Breast epithelium (tissue), 4 donors: Measurements from ENCODE around the gene USP11. TPM values are rescaled to one million over a fixed set of nuclear protein-coding genes. Genes with fewer than 3 reads are reported as not detected.

Experiments used
- DNase-seq, 2 donors: peaks; one replicate each; pipeline ENCODE4 v3.0.0-alpha.2; 2019; ENCODE audit warnings: low spot score in 2 of 2
- H3K27ac ChIP-seq, 2 donors: fragments of 200-600 bp; sonication (generic) in 1 of 2; one replicate each; pipeline ENCODE4 v1.5.1; 2016 to 2019; ENCODE audit warnings: mild to moderate bottlenecking in 1 of 2
- H3K27me3 ChIP-seq, 2 donors: fragments of 200-600 bp; sonication (generic) in 1 of 2; one replicate each; pipeline versions ENCODE4 v1.5.1 to v1.6.0; 2017 to 2019; ENCODE audit warnings: control low read depth in 1 of 2, mild to moderate bottlenecking in 1 of 2
- H3K36me3 ChIP-seq: fragments of 200-600 bp; one replicate; pipeline ENCODE4 v1.5.1; 2019
- H3K4me1 ChIP-seq, 2 donors: fragments of 200-600 bp; sonication (generic); one replicate each; pipeline ENCODE4 v1.5.1; 2016 to 2019; ENCODE audit warnings: control low read depth in 1 of 2
- H3K4me3 ChIP-seq, 3 donors: fragments of 200-600 bp; sonication (generic); 1 replicate in 2 of 3; 2 replicates in 1 of 3; pipeline ENCODE4 v1.5.1; 2016 to 2019; ENCODE audit warnings: mild to moderate bottlenecking in 3 of 3, moderate library complexity in 2 of 3
- H3K9me3 ChIP-seq, 2 donors: fragments of 200-600 bp; sonication (generic) in 1 of 2; one replicate each; pipeline ENCODE4 v1.5.1; 2016 to 2019; ENCODE audit warnings: control low read depth in 1 of 2
- CTCF ChIP-seq, 3 donors: fragments of 450-650 bp; IDR thresholded peaks; one replicate each; pipeline ENCODE4 v1.5.1; 2016 to 2017; ENCODE audit warnings: antibody characterized with exemption in 3 of 3, mild to moderate bottlenecking in 3 of 3, moderate library complexity in 3 of 3
- POLR2A ChIP-seq: fragments of 450-650 bp; IDR thresholded peaks from one replicate; pipeline ENCODE4 v1.6.1; 2016; ENCODE audit warnings: antibody characterized with exemption, mild to moderate bottlenecking, moderate library complexity
- POLR2AphosphoS5 ChIP-seq, 3 donors: sonication (generic); formaldehyde crosslinking; IDR thresholded peaks; one replicate each; pipeline ENCODE4 v1.6.1; 2017; ENCODE audit warnings: antibody characterized with exemption in 3 of 3
- intact Hi-C: fragments of 100-400 bp; cut with DNase I; formaldehyde crosslinking; loops from one replicate; pipeline ENCODE4 v1.15.1; 2023; ENCODE audit warnings: low total_unique reads
- total RNA-seq, 3 donors: library from RNA; depleted of rRNA; stranded (reverse); fragments of >200 nt; gene quantifications; one replicate each; pipeline ENCODE4 v1.1.0, GENCODE V29; 2016

USP11 gene
- total RNA-seq, 3 donors from 2014 or later, result 21.3 to 42.0 (median 29.4) TPM

- Histone ChIP-seq H3K9me3 (peaks cover 7 to 10% of the 10 kb centered on the region in 2 donors), H3K27ac (peak overlapping the region in 1 of 2 donors; percentile 40), H3K36me3 (no peaks in the 10 kb centered on the region), H3K4me3 (no peak overlapping the region), H3K4me1 (no peaks in the 10 kb centered on the region), H3K27me3 (peaks cover 0 to 32% of the 10 kb centered on the region in 2 donors)
- no peak for TF ChIP-seq POLR2A
- TF ChIP-seq POLR2AphosphoS5 (IDR thresholded peaks at IDR 0.05), result peak in 1 of 3 donors; percentile 27
- TF ChIP-seq CTCF (IDR thresholded peaks at IDR 0.05), result no peak
- intact Hi-C loops, result no loop called here
- DNase-seq, result peak in 1 of 2 donors; percentile 39
Measured at GRCh38 chrX:47297874-47298273, 65.1 kb downstream of the USP11 start.

Other genes starting within 250 kb of the USP11 start
- 1 to 10 TPM; 2.6 to 4.3 (median 3.8) TPM for gene RGN, start 154.6 kb upstream of the USP11 start, total RNA-seq
- 10 to 100 TPM; 49.3 to 61.0 (median 54.4) TPM for gene NDUFB11, start 88.3 kb upstream of the USP11 start, total RNA-seq
- 10 to 100 TPM; 28.2 to 33.1 (median 31.0) TPM for gene RBM10, start 87.8 kb upstream of the USP11 start, total RNA-seq
- 100 to 1,000 TPM; 109 to 149 (median 141) TPM for gene UBA1, start 39.2 kb upstream of the USP11 start, total RNA-seq
- 10 to 100 TPM; 65.9 to 80.2 (median 73.1) TPM for gene CDK16, start 14.3 kb upstream of the USP11 start, total RNA-seq
- under 1 TPM in 2 of 3 donors, not detected in 1; 0.29 to 0.33 TPM for gene ZNF157, start 137.6 kb downstream of the USP11 start, total RNA-seq